ENCODE results near the gene ARMC10. TPM values are rescaled to one million over a fixed set of nuclear protein-coding genes. Genes with fewer than 3 reads are reported as not detected.
A peak's percentile ranks its signal among the peaks of the same experiment; 100 is the strongest.
"Not testable (repeated sequence)": the region's sequence is repeated elsewhere in the genome, so short reads cannot be mapped to it uniquely, and the experiment has no call there.

ARMC10 gene
- total and polyA plus RNA-seq, 3 experiments from 2014 or later, result 44.1 to 57.3 (median 56.6) TPM

- Histone ChIP-seq H3K4me3 (ENCODE audit: low read length) (no peak overlapping the region), H3K27me3 (ENCODE audit: insufficient read depth, low read length, poor library complexity, severe bottlenecking) (no peaks in the 10 kb centered on the region), H3K9me3 (ENCODE audit: low read length) (no peaks in the 10 kb centered on the region), H3K27ac (ENCODE audit: low read depth, low read length) (no peak overlapping the region), H3K36me3 (ENCODE audit: insufficient read depth, low read length) (no peaks in the 10 kb centered on the region), H3K4me1 (ENCODE audit: insufficient read depth, low read length) (no peaks in the 10 kb centered on the region)
- no peak for DNase-seq
- ChIA-PET CTCF (no interaction called here), POLR2A (no interaction called here)
- H3K4me3 Mint-ChIP-seq, result no peak overlapping the region
- peaks cover 0 to 7% (median 0%) of the 10 kb centered on the region in 5 donors for H3K9me3 Mint-ChIP-seq
- H3K27me3 Mint-ChIP-seq, result peaks cover 0 to 2% of the 10 kb centered on the region in 2 donors
- peaks cover 0 to 6% (median 0%) of the 10 kb centered on the region in 3 donors for H3K36me3 Mint-ChIP-seq
- no peak overlapping the region for H3K27ac Mint-ChIP-seq
- no peaks in the 10 kb centered on the region for H3K4me1 Mint-ChIP-seq
Measured at GRCh38 chr7:103048833-103049232, 26.1 kb upstream of the ARMC10 start.

GRCh38 chr7:103051519-103051918, 23.4 kb upstream of the ARMC10 start:
- peaks cover 0 to 4% (median 1%) of the 10 kb centered on the region in 3 donors for H3K36me3 Mint-ChIP-seq
- Histone ChIP-seq H3K36me3 (ENCODE audit: insufficient read depth, low read length) (no peaks in the 10 kb centered on the region), H3K4me3 (ENCODE audit: low read length) (no peak overlapping the region), H3K27me3 (ENCODE audit: insufficient read depth, low read length, poor library complexity, severe bottlenecking) (no peaks in the 10 kb centered on the region), H3K4me1 (ENCODE audit: insufficient read depth, low read length) (no peaks in the 10 kb centered on the region), H3K27ac (ENCODE audit: low read depth, low read length) (no peak overlapping the region), H3K9me3 (ENCODE audit: low read length) (no peaks in the 10 kb centered on the region)
- H3K4me3 Mint-ChIP-seq, result no peak overlapping the region
- ChIA-PET CTCF (interaction anchor here (1.2 to 1.4 kb wide), 2 partner anchors 11 to 15 kb away, joined by 3 to 5 read pairs; no protein-coding TSS in a partner anchor), POLR2A (no interaction called here)
- no peak for DNase-seq
- no peak overlapping the region for H3K27ac Mint-ChIP-seq
- H3K4me1 Mint-ChIP-seq, result no peaks in the 10 kb centered on the region
- H3K27me3 Mint-ChIP-seq, result peaks cover 0 to 2% of the 10 kb centered on the region in 2 donors
- peaks cover 0 to 7% (median 0%) of the 10 kb centered on the region in 5 donors for H3K9me3 Mint-ChIP-seq

GRCh38 chr7:103056006-103056405, 18.9 kb upstream of the ARMC10 start:
- H3K27ac ChIP-seq (ENCODE audit: low read depth, low read length), result not testable (repeated sequence)

GRCh38 chr7:103058122-103058521, 16.8 kb upstream of the ARMC10 start:
- no peaks in the 10 kb centered on the region for H3K9me3 Mint-ChIP-seq
- Histone ChIP-seq H3K4me3 (ENCODE audit: low read length) (no peak overlapping the region), H3K27me3 (ENCODE audit: insufficient read depth, low read length, poor library complexity, severe bottlenecking) (no peaks in the 10 kb centered on the region), H3K27ac (ENCODE audit: low read depth, low read length) (no peak overlapping the region), H3K4me1 (ENCODE audit: insufficient read depth, low read length) (no peaks in the 10 kb centered on the region), H3K36me3 (ENCODE audit: insufficient read depth, low read length) (no peaks in the 10 kb centered on the region), H3K9me3 (ENCODE audit: low read length) (no peaks in the 10 kb centered on the region)
- ChIA-PET CTCF (no interaction called here), POLR2A (no interaction called here)
- H3K36me3 Mint-ChIP-seq, result peaks cover 0 to 3% (median 1%) of the 10 kb centered on the region in 3 donors
- H3K4me3 Mint-ChIP-seq, result no peak overlapping the region
- H3K27me3 Mint-ChIP-seq, result peaks cover 0 to 3% of the 10 kb centered on the region in 2 donors
- no peak for DNase-seq
- no peak overlapping the region for H3K27ac Mint-ChIP-seq
- no peaks in the 10 kb centered on the region for H3K4me1 Mint-ChIP-seq

More at GRCh38 chr7:103056006-103056405, 18.9 kb upstream of the ARMC10 start:
- H3K4me3 ChIP-seq (ENCODE audit: low read length); H3K9me3 Mint-ChIP-seq; H3K27me3 Mint-ChIP-seq; H3K4me1 Mint-ChIP-seq; DNase-seq; H3K36me3 ChIP-seq (ENCODE audit: insufficient read depth, low read length); H3K9me3 ChIP-seq (ENCODE audit: low read length); H3K4me3 Mint-ChIP-seq; H3K27me3 ChIP-seq (ENCODE audit: insufficient read depth, low read length, poor library complexity, severe bottlenecking); H3K36me3 Mint-ChIP-seq; POLR2A ChIA-PET; H3K27ac Mint-ChIP-seq; CTCF ChIA-PET; H3K4me1 ChIP-seq (ENCODE audit: insufficient read depth, low read length): not testable (repeated sequence)

GRCh38 chr7:103059471-103059870, 15.5 kb upstream of the ARMC10 start:
- H3K4me1 ChIP-seq (ENCODE audit: insufficient read depth, low read length), result no peaks in the 10 kb centered on the region
- Mint-ChIP-seq H3K4me3 (no peak overlapping the region), H3K27me3 (peaks cover 0 to 3% of the 10 kb centered on the region in 2 donors), H3K27ac (no peak overlapping the region), H3K36me3 (peaks cover 0 to 3% (median 0%) of the 10 kb centered on the region in 3 donors), H3K4me1 (no peaks in the 10 kb centered on the region), H3K9me3 (no peaks in the 10 kb centered on the region)
- ChIA-PET CTCF (interaction anchor here (1.6 kb wide), 1 partner anchor 21 kb away, joined by 3 read pairs; no protein-coding TSS in a partner anchor), POLR2A (no interaction called here)
- DNase-seq, result no peak
- H3K4me3 ChIP-seq (ENCODE audit: low read length), result no peak overlapping the region
- no peaks in the 10 kb centered on the region for H3K27me3 ChIP-seq (ENCODE audit: insufficient read depth, low read length, poor library complexity, severe bottlenecking)
- H3K9me3 ChIP-seq (ENCODE audit: low read length), result no peaks in the 10 kb centered on the region
- no peaks in the 10 kb centered on the region for H3K36me3 ChIP-seq (ENCODE audit: insufficient read depth, low read length)
- no peak overlapping the region for H3K27ac ChIP-seq (ENCODE audit: low read depth, low read length)

- no peaks in the 10 kb centered on the region for H3K36me3 ChIP-seq (ENCODE audit: insufficient read depth, low read length)
- H3K27ac ChIP-seq (ENCODE audit: low read depth, low read length), result no peak overlapping the region
- Mint-ChIP-seq H3K4me3 (no peak overlapping the region), H3K4me1 (no peaks in the 10 kb centered on the region), H3K36me3 (peaks cover 0 to 3% (median 0%) of the 10 kb centered on the region in 3 donors), H3K9me3 (no peaks in the 10 kb centered on the region), H3K27ac (peak overlapping the region in 1 of 8 donors; percentile 71), H3K27me3 (peaks cover 4 to 6% of the 10 kb centered on the region in 2 donors)
- no peaks in the 10 kb centered on the region for H3K4me1 ChIP-seq (ENCODE audit: insufficient read depth, low read length)
- CTCF ChIA-PET, result no interaction called here
- POLR2A ChIA-PET, result no interaction called here
- H3K4me3 ChIP-seq (ENCODE audit: low read length), result no peak overlapping the region
- H3K9me3 ChIP-seq (ENCODE audit: low read length), result no peaks in the 10 kb centered on the region
- H3K27me3 ChIP-seq (ENCODE audit: insufficient read depth, low read length, poor library complexity, severe bottlenecking), result no peaks in the 10 kb centered on the region
- no peak for DNase-seq
Measured at GRCh38 chr7:103063895-103064294, 11.0 kb upstream of the ARMC10 start.

GRCh38 chr7:103065667-103066066, 9.3 kb upstream of the ARMC10 start:
- Mint-ChIP-seq H3K27ac (no peak overlapping the region), H3K27me3 (peaks cover 4 to 6% of the 10 kb centered on the region in 2 donors)

GRCh38 chr7:103068414-103069403, 6.2 kb upstream of the ARMC10 start:
- H3K27me3 Mint-ChIP-seq, result peaks cover 4 to 5% of the 10 kb centered on the region in 2 donors
- H3K4me3 Mint-ChIP-seq, result peak overlapping the region in 1 of 7 donors; percentile 42
- H3K9me3 Mint-ChIP-seq, result no peaks in the 10 kb centered on the region
- Histone ChIP-seq H3K27ac (ENCODE audit: low read depth, low read length) (no peak overlapping the region), H3K4me3 (ENCODE audit: low read length) (no peak overlapping the region), H3K36me3 (ENCODE audit: insufficient read depth, low read length) (no peaks in the 10 kb centered on the region), H3K27me3 (ENCODE audit: insufficient read depth, low read length, poor library complexity, severe bottlenecking) (no peaks in the 10 kb centered on the region), H3K4me1 (ENCODE audit: insufficient read depth, low read length) (peaks cover under 1% of the 10 kb centered on the region), H3K9me3 (ENCODE audit: low read length) (no peaks in the 10 kb centered on the region)
- ChIA-PET CTCF (no interaction called here), POLR2A (no interaction called here)
- peaks cover 0 to 3% (median 0%) of the 10 kb centered on the region in 3 donors for H3K36me3 Mint-ChIP-seq
- H3K27ac Mint-ChIP-seq, result no peak overlapping the region
- no peak for DNase-seq
- H3K4me1 Mint-ChIP-seq, result peaks cover 0 to 1% (median 1%) of the 10 kb centered on the region in 3 donors

More at GRCh38 chr7:103065667-103066066, 9.3 kb upstream of the ARMC10 start:
- Mint-ChIP-seq H3K4me3 (no peak overlapping the region), H3K36me3 (peaks cover 0 to 3% (median 0%) of the 10 kb centered on the region in 3 donors), H3K4me1 (no peaks in the 10 kb centered on the region), H3K9me3 (no peaks in the 10 kb centered on the region)
- DNase-seq, result peak; percentile 6 to 57 (median 17)
- POLR2A ChIA-PET, result no interaction called here
- Histone ChIP-seq H3K27me3 (ENCODE audit: insufficient read depth, low read length, poor library complexity, severe bottlenecking) (no peaks in the 10 kb centered on the region), H3K27ac (ENCODE audit: low read depth, low read length) (no peak overlapping the region), H3K4me3 (ENCODE audit: low read length) (no peak overlapping the region), H3K9me3 (ENCODE audit: low read length) (no peaks in the 10 kb centered on the region), H3K4me1 (ENCODE audit: insufficient read depth, low read length) (no peaks in the 10 kb centered on the region), H3K36me3 (ENCODE audit: insufficient read depth, low read length) (no peaks in the 10 kb centered on the region)
- CTCF ChIA-PET, result interaction anchor here (1.2 to 1.4 kb wide), 3 partner anchors 9 to 308 kb away, joined by 4 to 6 read pairs (median 5); partner anchors contain the start of genes ARMC10 and FBXL13

Data from CD8-positive, alpha-beta memory T cell (primary cell).